Stomach (tissue), 9 donors: ENCODE results near the gene RNF39. TPM values are rescaled to one million over a fixed set of nuclear protein-coding genes. Genes with fewer than 3 reads are reported as not detected.

Experiments
- DNase-seq, 2 donors: peaks; one replicate each; pipeline versions ENCODE4 v3.0.0 to v3.0.0-alpha.2; 2013 to 2019
- H3K27ac ChIP-seq, 5 donors: fragments of 200-600 bp in 4 of 5; sonication (generic) in 4 of 5; one replicate each; pipeline ENCODE4 v1.5.1; 2013 to 2019; ENCODE audit warnings: mild to moderate bottlenecking in 1 of 5, moderate library complexity in 1 of 5
- H3K27me3 ChIP-seq, 3 donors: fragments of 200-600 bp; sonication (generic); one replicate each; pipeline ENCODE4 v1.5.1; 2017 to 2019; ENCODE audit warnings: mixed run types in 1 of 3
- H3K36me3 ChIP-seq, 4 donors: fragments of 200-600 bp; sonication (generic); 1 replicate in 3 of 4; 2 replicates in 1 of 4; pipeline ENCODE4 v1.5.1; 2016 to 2019
- H3K4me1 ChIP-seq, 4 donors: fragments of 200-600 bp; sonication (generic); one replicate each; pipeline ENCODE4 v1.5.1; 2016 to 2019
- H3K4me3 ChIP-seq, 4 donors: fragments of 200-600 bp; sonication (generic) in 3 of 4; one replicate each; pipeline ENCODE4 v1.5.1; 2016 to 2019; ENCODE audit warnings: mild to moderate bottlenecking in 1 of 4
- H3K9me3 ChIP-seq, 4 donors: fragments of 200-600 bp; sonication (generic); one replicate each; pipeline ENCODE4 v1.5.1; 2016 to 2019
- CTCF ChIP-seq, 7 experiments: fragments of 450-650 bp in 4 of 7; fragments of 200-600 bp in 3 of 7; sonication (generic) in 3 of 7; IDR thresholded peaks; one replicate each; pipeline ENCODE4 v1.5.1; 2016 to 2019; ENCODE audit warnings: antibody characterized with exemption in 7 of 7, control low read depth in 2 of 7, mild to moderate bottlenecking in 1 of 7
- EP300 ChIP-seq: sonication (generic); formaldehyde crosslinking; IDR thresholded peaks from one replicate; pipeline ENCODE4 v1.6.1; 2017; ENCODE audit warnings: antibody characterized with exemption
- POLR2A ChIP-seq, 4 donors: fragments of 450-650 bp; IDR thresholded peaks; one replicate each; pipeline ENCODE4 v1.6.1; 2016; ENCODE audit warnings: antibody characterized with exemption in 4 of 4, control low read depth in 2 of 4, mild to moderate bottlenecking in 1 of 4, moderate library complexity in 1 of 4
- POLR2AphosphoS5 ChIP-seq, 3 donors: sonication (generic); formaldehyde crosslinking; IDR thresholded peaks; one replicate each; pipeline ENCODE4 v1.6.1; 2016; ENCODE audit warnings: antibody characterized with exemption in 3 of 3
- WGBS, 5 donors: extraction: QIAGEN DNeasy Blood & Tissue Kit in 3 of 5; methylation state at CpG; one replicate each; pipeline versions ENCODE4 v1.1.5 to v1.1.7; 2013 to 2018; 5-methylcytosine and 5-hydroxymethylcytosine counted together
- intact Hi-C: fragments of 100-400 bp; cut with DNase I; formaldehyde crosslinking; loops from one replicate; pipeline ENCODE4 v1.15.1; 2023; ENCODE audit warnings: low total_unique reads
- polyA plus RNA-seq, 3 donors: library from polyadenylated mRNA; stranded (reverse); fragments of 200-250 nt; gene quantifications; one replicate each; pipeline ENCODE4 v1.2.3, GENCODE V29; 2013
- total RNA-seq, 5 donors: library from RNA; depleted of rRNA; stranded (reverse); fragments of >200 nt; gene quantifications; one replicate each; pipeline versions ENCODE4 v1.1.0 to v1.2.3, GENCODE V29; 2014 to 2016
- donor health status: healthy with polysubstance abuse.
- donor health status: Bipolar disorder and iron deficiency.
- donor health status: healthy.

Gene RNF39
- total and polyA plus RNA-seq, 8 donors: 0.18 to 13.5 (median 3.3) TPM; not detected in 2

GRCh38 chr6:30111266-30111856 lies 35.8 kb upstream of the RNF39 start:
- 35 to 62% (median 43%) methylated on average over 23 to 27 of the region's 27 CpGs for WGBS, 5 donors
- Histone ChIP-seq H3K36me3 (no peaks in the 10 kb centered on the region), H3K4me1 (peaks cover 0 to 6% (median 0%) of the 10 kb centered on the region in 4 donors), H3K27me3 (peaks cover 0 to 81% (median 9%) of the 10 kb centered on the region in 3 donors), H3K27ac (no peak overlapping the region), H3K9me3 (no peaks in the 10 kb centered on the region), H3K4me3 (peak overlapping the region in 2 of 4 donors; percentile 18 to 32)
- no peak for TF ChIP-seq POLR2A (IDR thresholded peaks at IDR 0.05)
- TF ChIP-seq CTCF (IDR thresholded peaks at IDR 0.05): no peak
- no peak for TF ChIP-seq POLR2AphosphoS5 (IDR thresholded peaks at IDR 0.05)
- TF ChIP-seq EP300: no peak
- DNase-seq: no peak
- intact Hi-C loops: no loop called here

GRCh38 chr6:30104661-30105060 lies 29.1 kb upstream of the RNF39 start:
- Histone ChIP-seq H3K9me3 (no peaks in the 10 kb centered on the region), H3K4me1 (peaks cover 30 to 40% (median 38%) of the 10 kb centered on the region in 4 donors), H3K27ac (no peak overlapping the region), H3K36me3 (no peaks in the 10 kb centered on the region), H3K27me3 (peaks cover 4 to 79% (median 13%) of the 10 kb centered on the region in 3 donors), H3K4me3 (no peak overlapping the region)
- no peak for DNase-seq
- intact Hi-C loops: no loop called here
- TF ChIP-seq POLR2AphosphoS5 (IDR thresholded peaks at IDR 0.05) (no peak), CTCF (IDR thresholded peaks at IDR 0.05) (no peak), POLR2A (IDR thresholded peaks at IDR 0.05) (no peak), EP300 (no peak)
- WGBS, 5 donors: 74 to 100% (median 90%) methylated on average over 2 of the region's 2 CpGs

- TF ChIP-seq CTCF (IDR thresholded peaks at IDR 0.05): no peak
- no peak for TF ChIP-seq POLR2A (IDR thresholded peaks at IDR 0.05)
- no peak for TF ChIP-seq POLR2AphosphoS5 (IDR thresholded peaks at IDR 0.05)
- TF ChIP-seq EP300: no peak
- Histone ChIP-seq H3K27me3 (peaks cover 4 to 79% (median 13%) of the 10 kb centered on the region in 3 donors), H3K4me3 (peak overlapping the region; percentile 43 to 50 (median 48)), H3K9me3 (no peaks in the 10 kb centered on the region), H3K36me3 (no peaks in the 10 kb centered on the region), H3K27ac (no peak overlapping the region), H3K4me1 (peaks cover 30 to 40% (median 38%) of the 10 kb centered on the region in 4 donors)
- intact Hi-C loops: no loop called here
- DNase-seq: no peak
- WGBS, 5 donors: 36 to 42% (median 38%) methylated on average over 3 of the region's 3 CpGs
Measured at GRCh38 chr6:30103872-30104179, 28.3 kb upstream of the RNF39 start.

- DNase-seq: peak; percentile 93 to 95
- Histone ChIP-seq H3K4me1 (peaks cover 30 to 44% (median 38%) of the 10 kb centered on the region in 4 donors), H3K4me3 (peak overlapping the region; percentile 43 to 50 (median 48)), H3K36me3 (no peaks in the 10 kb centered on the region), H3K27me3 (peaks cover 4 to 79% (median 13%) of the 10 kb centered on the region in 3 donors), H3K9me3 (no peaks in the 10 kb centered on the region), H3K27ac (peak overlapping the region in 4 of 5 donors; percentile 74 to 82 (median 80))
- intact Hi-C loops: no loop called here
- peak in 5 of 7 experiments; percentile 83 to 97 (median 92) for TF ChIP-seq CTCF (IDR thresholded peaks at IDR 0.05)
- TF ChIP-seq EP300: no peak
- TF ChIP-seq POLR2AphosphoS5 (IDR thresholded peaks at IDR 0.05): peak in 2 of 3 donors; percentile 14 to 46
- no peak for TF ChIP-seq POLR2A (IDR thresholded peaks at IDR 0.05)
- 2 to 5% (median 3%) methylated on average over 35 to 36 of the region's 36 CpGs for WGBS, 5 donors
Measured at GRCh38 chr6:30102970-30103871, 27.7 kb upstream of the RNF39 start.
